ENCODE results near the gene LRRC1. TPM values are rescaled to one million over a fixed set of nuclear protein-coding genes. Genes with fewer than 3 reads are reported as not detected.

LRRC1 gene
- total RNA-seq, 2 experiments from 2014 or later, result 4.5 to 4.6 TPM

DNA sequence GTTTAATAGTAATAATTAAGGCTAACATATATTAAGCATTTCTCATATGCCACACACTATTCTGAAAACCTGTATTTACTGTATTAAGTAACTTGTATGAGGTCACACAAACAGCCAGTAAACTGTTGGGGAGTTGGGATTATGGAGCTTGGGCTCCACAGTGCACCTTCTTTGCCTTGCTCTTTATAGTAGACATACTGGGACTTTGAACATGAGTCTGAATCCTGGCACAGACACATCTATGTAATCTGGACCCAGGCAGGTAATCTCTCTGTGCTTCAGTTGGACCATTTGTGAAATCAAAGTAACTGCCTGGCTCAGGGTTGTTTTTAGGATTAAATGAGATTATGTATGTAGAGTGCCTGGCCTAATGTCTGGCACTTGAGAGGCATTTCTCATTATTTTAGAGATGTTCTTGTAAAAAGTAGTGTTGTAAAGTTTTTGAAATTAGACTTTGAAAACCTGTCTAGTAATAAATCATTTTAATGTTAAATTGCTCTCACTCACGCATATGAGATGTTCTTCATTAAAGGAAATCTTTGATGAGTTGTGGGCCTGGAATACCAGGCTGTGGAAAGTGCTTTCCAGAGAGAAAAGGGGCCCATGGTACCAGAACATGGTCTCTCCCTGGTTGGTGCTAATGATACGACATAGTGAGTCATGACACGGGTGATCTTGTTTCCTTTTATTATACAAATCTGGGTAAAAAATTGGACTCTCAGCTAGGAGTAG is 34.3 kb downstream of the LRRC1 start:
- H3K4me1 Mint-ChIP-seq, result peaks cover 7% of the 10 kb centered on the region
- CTCF ChIA-PET, result no interaction called here

DNA sequence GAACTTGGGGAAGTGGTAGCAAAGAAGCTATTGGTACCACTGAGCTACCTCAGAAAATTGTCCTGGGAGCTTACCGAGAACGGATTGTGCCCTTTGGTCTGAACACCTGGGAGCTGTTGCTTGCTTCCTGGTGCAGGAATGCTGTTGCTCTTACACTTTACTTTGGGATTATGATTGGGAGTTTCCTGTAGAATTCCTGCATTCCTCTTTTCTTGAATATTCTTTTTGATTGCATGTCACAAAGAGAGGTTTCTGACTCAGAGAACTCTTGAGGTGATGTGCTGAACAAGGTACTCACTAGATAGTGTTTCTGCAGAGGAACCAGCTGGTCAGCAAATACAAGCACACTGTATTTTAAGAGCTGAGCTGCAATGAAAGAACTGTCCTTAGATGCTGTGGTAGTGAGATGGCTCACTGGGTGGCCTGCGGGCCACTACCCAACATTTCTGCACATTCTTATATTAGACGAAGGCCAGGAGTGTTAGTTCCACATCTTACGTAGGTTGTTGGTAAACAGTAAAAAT is 35.0 kb downstream of the LRRC1 start:
- Mint-ChIP-seq H3K27me3 (no peaks in the 10 kb centered on the region), H3K27ac (no peak overlapping the region), H3K9me3 (ENCODE audit: low read depth) (no peaks in the 10 kb centered on the region), H3K4me1 (peaks cover 7% of the 10 kb centered on the region), H3K36me3 (no peaks in the 10 kb centered on the region), H3K4me3 (no peak overlapping the region)
- ATAC-seq (no peak), DNase-seq (no peak)
- CTCF ChIA-PET, result no interaction called here

More for the DNA sequence above, 34.3 kb downstream of the LRRC1 start:
- ATAC-seq, result no peak
- Mint-ChIP-seq H3K4me3 (no peak overlapping the region), H3K36me3 (no peaks in the 10 kb centered on the region), H3K27ac (no peak overlapping the region), H3K27me3 (no peaks in the 10 kb centered on the region), H3K9me3 (ENCODE audit: low read depth) (no peaks in the 10 kb centered on the region)
- DNase-seq, result no peak

DNA sequence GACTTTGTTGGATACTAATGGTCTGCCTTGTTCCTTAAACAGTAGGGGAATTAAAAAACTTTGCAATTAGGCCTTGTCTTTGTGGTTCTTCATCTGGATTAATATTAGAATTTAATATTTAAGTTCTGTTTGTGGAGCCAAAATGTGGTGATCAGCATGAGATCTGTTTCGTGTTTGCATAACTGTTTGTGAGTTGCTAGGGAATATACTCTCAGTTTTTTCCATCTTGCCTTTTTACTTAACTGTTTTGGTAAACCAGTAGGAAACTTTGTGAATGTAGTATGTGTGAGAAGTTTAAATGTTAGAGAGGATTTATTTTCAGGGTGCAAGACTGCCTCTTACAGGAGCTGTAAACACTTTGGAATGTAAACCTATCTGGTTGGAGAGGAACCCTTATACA is 35.6 kb downstream of the LRRC1 start:
- Mint-ChIP-seq H3K9me3 (ENCODE audit: low read depth) (no peaks in the 10 kb centered on the region), H3K27me3 (no peaks in the 10 kb centered on the region), H3K36me3 (no peaks in the 10 kb centered on the region), H3K27ac (no peak overlapping the region), H3K4me1 (peaks cover 7% of the 10 kb centered on the region), H3K4me3 (no peak overlapping the region)
- DNase-seq, result no peak
- CTCF ChIA-PET, result no interaction called here
- no peak for ATAC-seq

DNA sequence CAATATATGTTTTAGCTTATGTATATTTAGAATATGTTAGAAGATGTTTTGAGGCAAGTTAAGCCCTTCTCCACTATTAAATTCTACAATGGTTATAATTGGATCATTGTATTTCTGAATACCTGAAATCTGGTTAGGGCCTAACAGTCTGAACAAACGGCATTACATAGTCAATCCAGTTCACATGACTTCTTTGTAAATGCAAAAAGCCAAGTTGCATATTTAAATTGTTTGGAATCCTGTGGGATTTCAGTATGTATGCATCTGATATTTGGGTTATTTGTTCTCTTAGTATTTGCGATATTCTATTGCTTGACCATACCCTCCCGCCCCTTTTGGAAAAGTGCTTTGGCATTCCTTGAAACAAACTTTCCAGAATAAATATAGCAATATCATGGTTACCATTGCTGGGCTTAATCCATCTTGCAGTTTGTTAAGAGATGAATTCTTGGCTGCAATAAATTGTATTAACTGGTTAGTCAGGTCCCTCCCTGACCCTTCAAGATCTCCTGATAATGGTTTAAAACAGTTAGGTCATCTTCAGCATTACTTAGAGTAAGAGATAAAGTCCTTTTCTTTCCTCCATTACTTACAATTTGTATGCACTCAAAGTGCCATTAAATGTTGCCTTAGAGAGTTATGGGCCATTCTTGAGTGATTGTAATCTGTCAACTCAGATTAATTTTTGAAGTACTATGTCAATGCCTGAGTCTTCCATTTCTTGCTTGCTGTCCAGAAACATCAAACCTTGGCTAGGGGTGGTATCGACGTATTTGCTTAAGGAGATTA is 36.5 kb downstream of the LRRC1 start:
- Mint-ChIP-seq H3K9me3 (ENCODE audit: low read depth) (no peaks in the 10 kb centered on the region), H3K36me3 (no peaks in the 10 kb centered on the region), H3K27ac (no peak overlapping the region), H3K4me3 (no peak overlapping the region), H3K4me1 (peaks cover 4% of the 10 kb centered on the region), H3K27me3 (no peaks in the 10 kb centered on the region)
- ATAC-seq, result no peak
- CTCF ChIA-PET, result no interaction called here
- no peak for DNase-seq

- H3K36me3 Mint-ChIP-seq, result no peaks in the 10 kb centered on the region
- no peak for DNase-seq
- ATAC-seq, result no peak
- H3K9me3 Mint-ChIP-seq (ENCODE audit: low read depth), result no peaks in the 10 kb centered on the region
- CTCF ChIA-PET, result no interaction called here
- no peak overlapping the region for H3K27ac Mint-ChIP-seq
- no peak overlapping the region for H3K4me3 Mint-ChIP-seq
- H3K27me3 Mint-ChIP-seq, result no peaks in the 10 kb centered on the region
- peaks cover 4% of the 10 kb centered on the region for H3K4me1 Mint-ChIP-seq
These were observed 37.3 kb downstream of the LRRC1 start for GRCh38 chr6:53831936-53832660.

GRCh38 chr6:53833155-53833554 is 38.4 kb downstream of the LRRC1 start:
- Mint-ChIP-seq H3K9me3 (ENCODE audit: low read depth) (no peaks in the 10 kb centered on the region), H3K27ac (no peak overlapping the region), H3K4me1 (no peaks in the 10 kb centered on the region), H3K4me3 (no peak overlapping the region), H3K36me3 (no peaks in the 10 kb centered on the region), H3K27me3 (no peaks in the 10 kb centered on the region)
- CTCF ChIA-PET, result no interaction called here
- DNase-seq (no peak), ATAC-seq (no peak)

DNA sequence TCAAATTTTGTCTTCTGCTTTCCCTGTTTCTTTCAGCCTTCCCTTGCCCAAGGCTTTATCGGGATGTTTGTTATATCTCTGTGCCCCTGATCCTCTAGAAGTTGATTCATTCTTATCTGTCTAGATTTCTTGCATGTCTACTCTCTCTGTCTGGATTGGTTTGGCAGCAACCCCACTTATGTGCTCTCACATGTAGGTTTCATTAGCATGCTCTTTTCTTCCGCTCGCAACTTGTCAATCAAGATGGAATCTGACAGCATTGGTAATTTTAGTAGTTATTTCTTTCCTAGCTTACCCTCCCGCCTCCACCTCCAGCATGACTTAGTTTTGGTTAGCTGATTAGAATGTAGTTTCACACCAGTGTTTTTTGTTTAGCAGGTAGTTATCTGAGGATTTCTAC is 39.3 kb downstream of the LRRC1 start:
- no peak for ATAC-seq
- CTCF ChIA-PET, result no interaction called here
- Mint-ChIP-seq H3K27ac (no peak overlapping the region), H3K4me1 (no peaks in the 10 kb centered on the region), H3K4me3 (no peak overlapping the region), H3K9me3 (ENCODE audit: low read depth) (no peaks in the 10 kb centered on the region), H3K36me3 (no peaks in the 10 kb centered on the region), H3K27me3 (no peaks in the 10 kb centered on the region)
- no peak for DNase-seq

DNA sequence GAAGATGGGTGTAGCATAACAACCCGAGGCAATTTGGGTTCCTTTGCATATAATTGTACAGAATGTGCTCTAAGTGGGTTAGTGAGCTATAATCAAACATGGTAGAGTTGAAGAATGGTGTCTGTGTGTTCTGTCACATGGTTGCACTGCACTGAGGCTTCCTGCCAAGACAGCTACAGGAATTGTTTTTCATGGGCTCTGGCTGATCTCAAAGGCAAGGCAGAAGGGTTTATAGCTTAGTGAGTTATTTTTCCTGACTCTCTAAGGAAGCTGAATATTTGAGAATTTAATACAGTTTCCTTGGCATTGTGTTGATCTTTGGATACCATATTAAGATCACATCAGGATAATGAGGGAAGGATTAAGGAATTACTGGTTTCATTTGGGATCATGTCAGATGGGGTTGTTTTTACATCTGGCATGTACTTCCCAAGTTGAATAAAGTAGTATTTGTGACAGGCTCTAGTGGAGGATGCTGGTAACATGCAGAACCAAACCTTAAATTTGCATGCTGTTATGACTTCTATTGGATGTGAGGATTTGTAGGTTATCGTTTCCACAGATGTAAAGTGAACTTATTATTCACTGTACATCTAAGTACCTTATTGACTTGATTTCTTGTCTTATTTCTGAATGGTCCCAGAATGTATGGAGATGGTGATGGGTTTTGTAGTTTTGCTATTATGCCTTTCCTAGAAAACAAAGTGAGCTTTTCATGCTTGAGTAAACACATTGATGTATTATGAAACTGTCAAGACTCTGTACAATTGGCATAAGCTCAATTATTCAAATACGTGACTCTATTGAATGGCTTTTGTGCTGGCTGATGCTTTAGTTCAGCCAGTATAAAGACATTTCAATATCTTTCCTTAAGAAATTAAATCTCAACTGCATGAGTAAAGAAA is 43.3 kb downstream of the LRRC1 start:
- peaks cover 11% of the 10 kb centered on the region for H3K36me3 Mint-ChIP-seq
- no peaks in the 10 kb centered on the region for H3K27me3 Mint-ChIP-seq
- no peak for DNase-seq
- CTCF ChIA-PET, result no interaction called here
- H3K4me3 Mint-ChIP-seq, result no peak overlapping the region
- ATAC-seq, result no peak
- H3K27ac Mint-ChIP-seq, result no peak overlapping the region
- peaks cover 4% of the 10 kb centered on the region for H3K9me3 Mint-ChIP-seq (ENCODE audit: low read depth)
- H3K4me1 Mint-ChIP-seq, result no peaks in the 10 kb centered on the region

- no peak overlapping the region for H3K4me3 Mint-ChIP-seq
- H3K9me3 Mint-ChIP-seq (ENCODE audit: low read depth), result peaks cover 4% of the 10 kb centered on the region
- no peaks in the 10 kb centered on the region for H3K27me3 Mint-ChIP-seq
- H3K36me3 Mint-ChIP-seq, result peaks cover 11% of the 10 kb centered on the region
- DNase-seq (no peak), ATAC-seq (no peak)
- no peaks in the 10 kb centered on the region for H3K4me1 Mint-ChIP-seq
- H3K27ac Mint-ChIP-seq, result no peak overlapping the region
- CTCF ChIA-PET, result no interaction called here
These were observed 45.2 kb downstream of the LRRC1 start for GRCh38 chr6:53840027-53840426.

DNA sequence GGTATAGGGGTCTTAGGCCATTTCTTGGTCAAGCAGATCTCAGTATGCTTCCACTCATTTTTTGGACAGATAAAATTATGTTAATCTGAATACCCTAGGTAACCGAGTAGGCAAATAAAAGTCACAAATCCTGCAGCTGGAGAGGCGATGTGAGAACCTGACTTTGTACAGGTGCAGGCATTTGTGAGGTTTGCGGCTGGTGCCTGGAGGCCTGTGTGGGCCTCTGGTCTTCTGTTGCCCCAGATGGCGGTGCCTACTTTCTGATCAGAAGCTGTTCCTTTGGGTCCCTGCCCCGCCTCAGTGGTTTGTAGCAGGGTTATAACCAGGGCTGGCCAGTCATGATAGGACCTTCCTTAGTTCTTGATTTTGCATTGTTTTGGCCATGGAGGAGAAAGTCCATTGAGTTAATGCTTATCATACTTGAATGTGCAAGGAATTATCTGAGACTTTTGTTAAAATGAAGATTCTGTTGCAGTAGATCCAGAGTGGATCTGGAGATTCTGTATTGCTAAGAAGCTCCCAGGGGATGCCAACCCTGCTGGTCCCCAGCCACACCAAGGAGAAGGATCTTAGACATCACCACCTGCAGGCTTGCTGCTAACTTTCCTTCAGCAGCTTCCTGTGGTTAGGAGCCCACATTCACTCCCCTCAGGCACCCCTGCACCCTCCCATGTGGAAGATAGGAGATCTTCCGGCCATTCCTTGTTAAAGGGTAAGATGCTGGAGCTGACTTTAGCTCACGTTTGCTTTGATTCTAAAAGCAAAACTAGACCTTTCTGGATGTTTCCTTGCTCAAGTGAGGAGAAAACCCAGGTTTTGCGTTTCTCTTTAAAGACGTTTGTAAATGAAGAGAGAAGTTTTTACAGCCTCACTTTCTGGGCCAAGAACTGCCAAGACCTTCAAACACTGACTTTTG is 50.7 kb downstream of the LRRC1 start:
- Mint-ChIP-seq H3K9me3 (ENCODE audit: low read depth) (no peaks in the 10 kb centered on the region), H3K36me3 (peaks cover 7% of the 10 kb centered on the region), H3K27me3 (no peaks in the 10 kb centered on the region), H3K4me1 (no peaks in the 10 kb centered on the region), H3K4me3 (no peak overlapping the region), H3K27ac (no peak overlapping the region)
- no peak for DNase-seq
- no peak for ATAC-seq
- CTCF ChIA-PET, result no interaction called here

DNA sequence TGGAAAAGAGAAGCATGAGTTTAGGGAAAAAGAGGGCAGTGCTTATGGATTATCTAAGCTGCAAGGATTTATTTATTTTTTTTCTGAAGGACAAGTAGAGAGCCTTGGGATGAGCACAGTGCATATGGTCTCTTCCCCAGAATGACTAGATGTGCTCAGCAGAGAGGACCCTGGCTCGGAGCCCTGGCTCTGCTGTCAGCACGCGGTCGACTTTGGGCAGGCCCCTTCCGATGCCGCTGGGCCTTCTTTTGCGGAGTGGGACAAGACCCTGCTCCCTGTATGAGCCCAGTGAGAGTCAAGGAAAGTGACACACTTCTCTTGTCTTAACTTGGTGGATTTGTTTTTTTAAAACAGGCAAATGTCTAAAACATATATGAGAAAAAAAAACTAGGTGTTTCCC is 51.4 kb downstream of the LRRC1 start:
- no peaks in the 10 kb centered on the region for H3K4me1 Mint-ChIP-seq
- no peak overlapping the region for H3K4me3 Mint-ChIP-seq
- peaks cover 3% of the 10 kb centered on the region for H3K36me3 Mint-ChIP-seq
- no peak overlapping the region for H3K27ac Mint-ChIP-seq
- H3K9me3 Mint-ChIP-seq (ENCODE audit: low read depth), result no peaks in the 10 kb centered on the region
- CTCF ChIA-PET, result no interaction called here
- no peaks in the 10 kb centered on the region for H3K27me3 Mint-ChIP-seq
- ATAC-seq (no peak), DNase-seq (no peak)

DNA sequence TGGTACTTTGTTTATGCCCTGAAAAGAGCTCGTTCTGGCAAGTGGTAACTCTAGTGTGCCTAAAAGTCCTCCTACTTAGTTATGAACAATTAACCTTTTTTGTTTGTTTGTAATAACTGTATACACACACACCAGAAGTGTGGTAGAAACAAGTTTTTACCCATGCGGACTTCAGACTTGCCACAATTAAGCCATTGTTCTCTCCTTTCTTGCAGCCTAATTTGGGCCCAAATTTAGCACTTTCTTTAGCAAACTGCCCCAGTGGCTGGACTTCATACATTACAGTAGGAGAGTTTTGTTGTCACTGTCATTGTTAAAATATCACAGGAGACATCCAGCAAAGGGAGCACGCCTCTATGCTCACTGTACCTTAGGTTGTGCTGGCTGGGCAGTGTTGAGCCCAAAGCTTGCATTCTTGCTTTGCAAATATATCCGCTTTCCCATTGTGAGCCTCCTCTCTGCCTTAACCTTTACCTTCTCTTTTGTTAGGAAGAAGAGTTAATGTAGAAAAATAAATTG is 53.0 kb downstream of the LRRC1 start:
- H3K27ac Mint-ChIP-seq, result no peak overlapping the region
- H3K4me3 Mint-ChIP-seq, result no peak overlapping the region
- ATAC-seq (no peak), DNase-seq (no peak)
- no peaks in the 10 kb centered on the region for H3K4me1 Mint-ChIP-seq
- no peaks in the 10 kb centered on the region for H3K36me3 Mint-ChIP-seq
- no peaks in the 10 kb centered on the region for H3K27me3 Mint-ChIP-seq
- no peaks in the 10 kb centered on the region for H3K9me3 Mint-ChIP-seq (ENCODE audit: low read depth)
- CTCF ChIA-PET, result no interaction called here

All from activated CD8-positive, alpha-beta memory T cell treated with anti-CD3 and anti-CD28 coated beads, Interleukin-2, amount 10 ng/mL, durations not matched to agents 7 days and 5 days (primary cell).